ENCODE data around the gene CERS5.

DNA sequence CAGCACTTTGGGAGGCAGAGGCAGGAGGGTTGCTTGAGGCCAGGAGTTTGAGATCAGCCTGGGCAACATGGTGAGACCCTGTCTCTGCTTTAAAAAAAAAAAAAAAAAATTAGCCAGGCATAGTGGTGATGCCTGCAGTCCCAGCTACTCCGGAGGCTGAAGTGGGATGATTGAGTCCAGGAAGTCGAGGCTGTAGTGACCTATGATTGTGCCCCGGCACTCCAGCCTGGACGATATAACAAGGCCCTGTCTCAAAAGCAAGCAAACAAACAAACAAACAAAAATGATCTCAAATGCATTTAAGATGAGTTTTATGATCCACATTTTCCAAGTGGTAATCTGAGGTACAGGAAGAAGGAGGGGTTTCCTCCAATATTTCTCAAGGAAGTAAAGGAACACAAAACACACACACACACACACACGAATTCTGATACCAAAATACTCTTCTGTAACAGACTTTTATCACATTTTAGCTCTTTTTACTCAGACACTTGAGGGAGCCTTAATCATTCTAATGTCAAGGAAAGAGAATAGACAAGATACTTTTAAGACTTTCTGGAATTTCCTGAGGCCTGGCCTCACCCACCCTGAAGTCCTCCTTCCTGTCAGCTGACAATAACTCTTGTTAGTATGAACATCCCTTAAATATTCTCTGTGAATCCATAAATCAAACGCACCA lies 44.4 kb upstream of the CERS5 start:
- TF ChIP-seq, protein P1, sequence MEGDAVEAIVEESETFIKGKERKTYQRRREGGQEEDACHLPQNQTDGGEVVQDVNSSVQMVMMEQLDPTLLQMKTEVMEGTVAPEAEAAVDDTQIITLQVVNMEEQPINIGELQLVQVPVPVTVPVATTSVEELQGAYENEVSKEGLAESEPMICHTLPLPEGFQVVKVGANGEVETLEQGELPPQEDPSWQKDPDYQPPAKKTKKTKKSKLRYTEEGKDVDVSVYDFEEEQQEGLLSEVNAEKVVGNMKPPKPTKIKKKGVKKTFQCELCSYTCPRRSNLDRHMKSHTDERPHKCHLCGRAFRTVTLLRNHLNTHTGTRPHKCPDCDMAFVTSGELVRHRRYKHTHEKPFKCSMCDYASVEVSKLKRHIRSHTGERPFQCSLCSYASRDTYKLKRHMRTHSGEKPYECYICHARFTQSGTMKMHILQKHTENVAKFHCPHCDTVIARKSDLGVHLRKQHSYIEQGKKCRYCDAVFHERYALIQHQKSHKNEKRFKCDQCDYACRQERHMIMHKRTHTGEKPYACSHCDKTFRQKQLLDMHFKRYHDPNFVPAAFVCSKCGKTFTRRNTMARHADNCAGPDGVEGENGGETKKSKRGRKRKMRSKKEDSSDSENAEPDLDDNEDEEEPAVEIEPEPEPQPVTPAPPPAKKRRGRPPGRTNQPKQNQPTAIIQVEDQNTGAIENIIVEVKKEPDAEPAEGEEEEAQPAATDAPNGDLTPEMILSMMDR (IDR thresholded peaks at IDR 0.05; ENCODE audit: low read depth, low read length): no peak
- TF ChIP-seq EZH2phosphoT487 (IDR thresholded peaks at IDR 0.05; ENCODE audit: low read depth): no peak

Data from OCI-LY3 (cell line).